Osteoblast (primary cell): ENCODE measurements around the gene CDX2. TPM values are rescaled to one million over a fixed set of nuclear protein-coding genes. Genes with fewer than 3 reads are reported as not detected.
A peak's percentile ranks its signal among the peaks of the same experiment; 100 is the strongest.
"Not testable (repeated sequence)": the region's sequence is repeated elsewhere in the genome, so short reads cannot be mapped to it uniquely, and the experiment has no call there.

Experiments
- DNase-seq: peaks from one replicate; pipeline ENCODE4 v3.0.0; 2011; ENCODE audit warnings: low spot score, mixed read lengths; ENCODE audit not compliant: insufficient read length; ENCODE audit errors: missing footprints
- H2AFZ ChIP-seq: 2 replicates; pipeline ENCODE4 v1.6.0; 2011; ENCODE audit warnings: mild to moderate bottlenecking, low read length
- H3K27ac ChIP-seq: 2 replicates; pipeline ENCODE4 v1.5.1; 2011; ENCODE audit warnings: mild to moderate bottlenecking, low read depth, low read length, moderate library complexity
- H3K27me3 ChIP-seq: 2 replicates; pipeline ENCODE4 v1.6.0; 2012; ENCODE audit warnings: mild to moderate bottlenecking, control low read depth, inconsistent platforms, low read length, moderate library complexity; ENCODE audit not compliant: insufficient read depth
- H3K36me3 ChIP-seq: 2 replicates; pipeline ENCODE4 v1.5.1; 2011; ENCODE audit warnings: mild to moderate bottlenecking, low read length, control low read depth, moderate library complexity; ENCODE audit not compliant: insufficient read depth
- H3K4me1 ChIP-seq: 2 replicates; pipeline ENCODE4 v1.5.1; 2011; ENCODE audit warnings: mild to moderate bottlenecking, low read length, control low read depth, moderate library complexity; ENCODE audit not compliant: insufficient read depth
- H3K4me2 ChIP-seq: 2 replicates; pipeline ENCODE4 v1.6.0; 2011; ENCODE audit warnings: mild to moderate bottlenecking, low read length; ENCODE audit not compliant: insufficient read depth
- H3K4me3 ChIP-seq: fragments of 200-600 bp; sonication (generic); 3 replicates; pipeline ENCODE4 v1.5.1; 2012; ENCODE audit warnings: mild to moderate bottlenecking, low read length, inconsistent platforms; ENCODE audit not compliant: insufficient read depth
- H3K79me2 ChIP-seq: 2 replicates; pipeline ENCODE4 v1.6.0; 2012; ENCODE audit warnings: mild to moderate bottlenecking, low read length, control low read depth, inconsistent platforms; ENCODE audit not compliant: insufficient read depth
- H3K9me3 ChIP-seq: 2 replicates; pipeline ENCODE4 v1.5.1; 2011; ENCODE audit warnings: low read depth, low read length, control low read depth
- H4K20me1 ChIP-seq: 2 replicates; pipeline ENCODE4 v1.6.0; 2012; ENCODE audit warnings: mild to moderate bottlenecking, low read length, control low read depth; ENCODE audit not compliant: insufficient read depth
- total RNA-seq: library from RNA; depleted of rRNA; stranded (reverse); fragments of >200 nt; gene quantifications from 2 replicates; pipeline ENCODE4 v1.2.3, GENCODE V29; 2012
- TF ChIP-seq, protein P1 (sequence below): IDR thresholded peaks from 2 replicates; pipeline ENCODE4 v1.5.1; 2011; ENCODE audit warnings: mild to moderate bottlenecking, low read depth, low read length, moderate library complexity; ENCODE audit errors: extremely low read depth

The CDX2 gene
- total RNA-seq, 1 donor: not detected

DNA sequence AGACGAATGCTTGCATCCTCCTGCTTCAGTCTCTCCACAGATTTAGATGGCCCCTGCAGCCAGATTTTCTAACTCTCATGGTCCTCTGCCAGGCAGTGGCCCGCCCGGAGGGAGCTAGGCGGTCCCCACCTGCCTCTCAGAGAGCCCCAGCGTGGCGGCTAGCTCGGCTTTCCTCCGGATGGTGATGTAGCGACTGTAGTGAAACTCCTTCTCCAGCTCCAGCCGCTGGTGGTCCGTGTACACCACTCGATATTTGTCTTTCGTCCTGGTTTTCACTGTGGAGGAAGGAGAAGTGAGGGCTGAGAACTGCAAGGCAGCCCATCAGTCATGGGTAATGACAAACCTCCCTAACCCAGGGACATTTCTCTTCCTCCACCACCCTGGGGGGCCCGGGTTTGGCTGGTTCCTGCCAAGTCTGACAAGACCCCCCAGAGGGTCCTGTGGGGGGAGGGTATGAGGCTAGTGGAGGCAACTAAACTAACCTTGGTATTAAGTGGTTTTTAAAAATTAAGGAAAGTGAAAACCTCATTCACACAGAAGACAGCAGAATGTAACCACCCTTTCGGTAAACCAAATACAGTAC is 4.3 kb downstream of the CDX2 start:
- no peaks in the 10 kb centered on the region for H3K4me1 ChIP-seq

DNA sequence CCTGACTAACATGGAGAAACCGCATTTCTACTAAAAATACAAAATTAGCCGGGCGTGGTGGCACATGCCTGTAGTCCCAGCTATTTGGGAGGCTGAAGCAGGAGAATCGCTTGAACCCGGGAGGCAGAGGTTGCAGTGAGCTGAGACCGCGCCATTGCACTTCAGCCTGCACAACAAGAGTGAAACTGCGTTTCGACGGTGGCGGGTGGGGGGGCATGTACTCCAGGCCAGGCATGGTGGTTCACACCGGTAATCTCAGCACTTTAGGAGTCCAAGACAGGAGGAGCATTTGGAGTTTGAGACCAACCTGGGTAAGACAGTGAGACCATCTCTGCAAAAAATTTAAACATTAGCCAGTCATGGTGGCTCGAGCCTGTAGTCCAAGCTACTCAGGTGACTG is 4.9 kb downstream of the CDX2 start:
- not testable (repeated sequence) for DNase-seq, H3K4me1 ChIP-seq, H4K20me1 ChIP-seq, H3K79me2 ChIP-seq, H3K4me2 ChIP-seq, H3K36me3 ChIP-seq, H2AFZ ChIP-seq, H3K9me3 ChIP-seq, H3K27ac ChIP-seq, H3K4me3 ChIP-seq
- H3K27me3 ChIP-seq: peaks cover 78% of the 10 kb centered on the region

More for the DNA sequence above, 4.3 kb downstream of the CDX2 start:
- Histone ChIP-seq H3K36me3 (no peaks in the 10 kb centered on the region), H3K79me2 (no peaks in the 10 kb centered on the region), H3K9me3 (no peaks in the 10 kb centered on the region), H4K20me1 (no peaks in the 10 kb centered on the region), H3K27ac (no peak overlapping the region), H3K4me2 (no peak overlapping the region), H3K4me3 (no peak overlapping the region), H3K27me3 (peaks cover 79% of the 10 kb centered on the region), H2AFZ (no peak overlapping the region)
- DNase-seq: peak; percentile 44
- TF ChIP-seq, protein P1, sequence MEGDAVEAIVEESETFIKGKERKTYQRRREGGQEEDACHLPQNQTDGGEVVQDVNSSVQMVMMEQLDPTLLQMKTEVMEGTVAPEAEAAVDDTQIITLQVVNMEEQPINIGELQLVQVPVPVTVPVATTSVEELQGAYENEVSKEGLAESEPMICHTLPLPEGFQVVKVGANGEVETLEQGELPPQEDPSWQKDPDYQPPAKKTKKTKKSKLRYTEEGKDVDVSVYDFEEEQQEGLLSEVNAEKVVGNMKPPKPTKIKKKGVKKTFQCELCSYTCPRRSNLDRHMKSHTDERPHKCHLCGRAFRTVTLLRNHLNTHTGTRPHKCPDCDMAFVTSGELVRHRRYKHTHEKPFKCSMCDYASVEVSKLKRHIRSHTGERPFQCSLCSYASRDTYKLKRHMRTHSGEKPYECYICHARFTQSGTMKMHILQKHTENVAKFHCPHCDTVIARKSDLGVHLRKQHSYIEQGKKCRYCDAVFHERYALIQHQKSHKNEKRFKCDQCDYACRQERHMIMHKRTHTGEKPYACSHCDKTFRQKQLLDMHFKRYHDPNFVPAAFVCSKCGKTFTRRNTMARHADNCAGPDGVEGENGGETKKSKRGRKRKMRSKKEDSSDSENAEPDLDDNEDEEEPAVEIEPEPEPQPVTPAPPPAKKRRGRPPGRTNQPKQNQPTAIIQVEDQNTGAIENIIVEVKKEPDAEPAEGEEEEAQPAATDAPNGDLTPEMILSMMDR: no peak

DNA sequence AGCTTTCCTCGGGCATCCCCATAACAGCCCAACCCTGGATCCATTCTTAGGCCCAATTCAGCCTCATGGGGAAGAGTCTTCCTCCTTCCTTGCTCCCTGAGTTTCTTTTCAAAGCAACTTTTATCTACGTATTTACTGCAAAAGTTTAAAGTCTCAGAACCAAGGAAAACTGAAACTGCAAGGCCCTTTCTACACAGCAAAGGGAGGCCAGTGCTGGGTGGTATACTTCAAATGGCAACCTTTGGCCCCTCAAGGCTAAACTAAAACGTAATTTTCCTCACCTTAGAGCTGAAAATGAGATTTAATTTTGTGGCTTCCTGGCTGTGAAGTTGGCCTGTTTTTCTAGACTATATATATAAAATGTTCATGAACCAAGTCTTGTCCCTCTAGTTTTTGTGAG is 5.6 kb downstream of the CDX2 start:
- peaks cover 72% of the 10 kb centered on the region for H3K27me3 ChIP-seq

DNA sequence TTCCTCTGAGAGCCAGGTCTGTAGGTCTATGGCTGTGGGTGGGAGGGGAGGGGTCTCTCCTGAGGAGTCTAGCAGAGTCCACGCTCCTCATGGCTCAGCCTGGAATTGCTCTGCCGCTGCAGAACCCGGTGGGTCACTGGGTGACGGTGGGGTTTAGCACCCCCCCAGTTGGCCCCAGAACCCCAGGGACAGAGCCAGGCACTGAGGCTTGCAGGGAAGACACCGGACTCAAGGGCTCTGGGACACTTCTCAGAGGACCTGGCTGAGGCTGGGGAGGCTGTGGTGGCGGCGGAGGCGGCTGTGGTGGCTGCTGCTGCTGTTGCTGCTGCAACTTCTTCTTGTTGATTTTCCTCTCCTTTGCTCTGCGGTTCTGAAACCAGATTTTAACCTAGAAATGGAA is 6.1 kb downstream of the CDX2 start:
- no peak overlapping the region for H2AFZ ChIP-seq
- H3K4me2 ChIP-seq: no peak overlapping the region
- no peak for DNase-seq
- no peaks in the 10 kb centered on the region for H3K4me1 ChIP-seq
- no peaks in the 10 kb centered on the region for H3K36me3 ChIP-seq
- TF ChIP-seq, protein P1: no peak
- H3K27ac ChIP-seq: no peak overlapping the region
- H3K9me3 ChIP-seq: no peaks in the 10 kb centered on the region
- H3K4me3 ChIP-seq: no peak overlapping the region
- no peaks in the 10 kb centered on the region for H4K20me1 ChIP-seq
- no peaks in the 10 kb centered on the region for H3K79me2 ChIP-seq
- peaks cover 70% of the 10 kb centered on the region for H3K27me3 ChIP-seq

More for the DNA sequence above, 5.6 kb downstream of the CDX2 start:
- H3K27ac ChIP-seq: no peak overlapping the region
- H3K79me2 ChIP-seq: no peaks in the 10 kb centered on the region
- DNase-seq: peak; percentile 67
- no peak overlapping the region for H3K4me2 ChIP-seq
- H3K4me3 ChIP-seq: no peak overlapping the region
- TF ChIP-seq, protein P1: no peak
- H3K36me3 ChIP-seq: no peaks in the 10 kb centered on the region
- H4K20me1 ChIP-seq: no peaks in the 10 kb centered on the region
- H3K9me3 ChIP-seq: no peaks in the 10 kb centered on the region
- H3K4me1 ChIP-seq: no peaks in the 10 kb centered on the region
- no peak overlapping the region for H2AFZ ChIP-seq
